HG03066 (cell line): ENCODE data around the gene ZNF770.

Source experiments
- ATAC-seq: cut with Tn5 transposase; IDR thresholded peaks from one replicate; pipeline ENCODE4 v1.9.1; 2021; ENCODE audit warnings: low read depth; ENCODE audit not compliant: unreplicated experiment

The ZNF770 gene, protein sequence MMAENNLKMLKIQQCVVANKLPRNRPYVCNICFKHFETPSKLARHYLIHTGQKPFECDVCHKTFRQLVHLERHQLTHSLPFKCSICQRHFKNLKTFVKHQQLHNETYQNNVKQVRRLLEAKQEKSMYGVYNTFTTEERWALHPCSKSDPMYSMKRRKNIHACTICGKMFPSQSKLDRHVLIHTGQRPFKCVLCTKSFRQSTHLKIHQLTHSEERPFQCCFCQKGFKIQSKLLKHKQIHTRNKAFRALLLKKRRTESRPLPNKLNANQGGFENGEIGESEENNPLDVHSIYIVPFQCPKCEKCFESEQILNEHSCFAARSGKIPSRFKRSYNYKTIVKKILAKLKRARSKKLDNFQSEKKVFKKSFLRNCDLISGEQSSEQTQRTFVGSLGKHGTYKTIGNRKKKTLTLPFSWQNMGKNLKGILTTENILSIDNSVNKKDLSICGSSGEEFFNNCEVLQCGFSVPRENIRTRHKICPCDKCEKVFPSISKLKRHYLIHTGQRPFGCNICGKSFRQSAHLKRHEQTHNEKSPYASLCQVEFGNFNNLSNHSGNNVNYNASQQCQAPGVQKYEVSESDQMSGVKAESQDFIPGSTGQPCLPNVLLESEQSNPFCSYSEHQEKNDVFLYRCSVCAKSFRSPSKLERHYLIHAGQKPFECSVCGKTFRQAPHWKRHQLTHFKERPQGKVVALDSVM

GRCh38 chr15:34988027-34988902 lies at the start of gene ZNF770:
ZNF770 (minus strand) TSS chr15:34988287; CDS start chr15:34983434, 4,853 bp downstream.
- ATAC-seq: peak; percentile 67

DNA sequence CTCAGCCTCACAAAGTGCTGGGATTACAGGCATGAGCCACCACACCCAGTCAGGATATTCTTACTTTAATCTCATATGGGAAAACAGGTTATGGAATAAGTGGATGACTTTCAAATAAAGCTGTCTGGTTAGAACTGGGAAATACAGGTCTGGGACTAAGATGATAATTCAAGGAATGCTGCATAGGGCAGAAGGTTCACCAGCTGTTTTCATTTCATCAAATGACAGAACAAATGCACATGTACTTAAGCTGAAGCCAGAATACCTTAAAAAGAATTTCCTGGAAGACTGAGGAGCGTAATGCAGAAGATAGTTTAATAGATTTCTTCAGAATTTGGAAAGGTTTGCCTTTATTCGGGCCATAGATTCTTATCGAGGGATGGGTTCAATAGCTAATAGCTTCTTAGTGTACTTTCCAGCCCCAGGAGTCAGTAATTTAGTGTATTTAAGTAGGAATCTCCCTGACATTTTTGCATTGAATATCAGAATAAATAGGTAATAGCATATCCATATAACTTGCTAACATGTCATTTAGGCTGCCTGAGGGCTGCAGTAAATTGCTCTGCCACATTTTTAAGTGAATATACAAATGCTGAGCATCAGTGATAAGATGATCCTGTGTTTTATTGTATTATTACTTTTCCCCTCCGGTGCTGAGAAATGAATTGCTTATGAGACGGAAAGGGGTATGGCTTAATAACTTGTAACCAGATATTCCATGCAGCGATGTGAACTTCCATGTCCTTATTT lies 40.3 kb upstream of the ZNF770 start:
- no peak for ATAC-seq

GRCh38 chr15:35023804-35024203 lies 35.7 kb upstream of the ZNF770 start:
- no peak for ATAC-seq

DNA sequence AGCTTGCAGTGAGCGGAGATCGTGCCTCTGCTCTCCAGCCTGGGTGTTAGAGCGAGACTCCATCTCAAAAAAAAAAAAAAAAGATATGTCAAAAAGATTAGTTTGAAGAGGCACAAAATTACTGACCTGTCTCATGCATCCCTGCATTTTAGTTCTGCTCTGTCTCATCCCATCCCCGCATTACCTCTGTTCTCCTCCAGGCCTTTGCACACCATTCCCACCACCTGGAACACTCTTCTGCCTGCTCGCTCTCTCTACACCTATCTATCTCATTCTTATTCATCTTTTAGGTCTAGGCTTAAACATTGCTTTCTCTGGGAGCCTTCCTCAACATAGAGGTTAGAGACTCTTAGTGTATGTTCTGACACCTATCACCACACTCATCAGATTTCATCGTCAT lies 32.9 kb upstream of the ZNF770 start:
- ATAC-seq: no peak

DNA sequence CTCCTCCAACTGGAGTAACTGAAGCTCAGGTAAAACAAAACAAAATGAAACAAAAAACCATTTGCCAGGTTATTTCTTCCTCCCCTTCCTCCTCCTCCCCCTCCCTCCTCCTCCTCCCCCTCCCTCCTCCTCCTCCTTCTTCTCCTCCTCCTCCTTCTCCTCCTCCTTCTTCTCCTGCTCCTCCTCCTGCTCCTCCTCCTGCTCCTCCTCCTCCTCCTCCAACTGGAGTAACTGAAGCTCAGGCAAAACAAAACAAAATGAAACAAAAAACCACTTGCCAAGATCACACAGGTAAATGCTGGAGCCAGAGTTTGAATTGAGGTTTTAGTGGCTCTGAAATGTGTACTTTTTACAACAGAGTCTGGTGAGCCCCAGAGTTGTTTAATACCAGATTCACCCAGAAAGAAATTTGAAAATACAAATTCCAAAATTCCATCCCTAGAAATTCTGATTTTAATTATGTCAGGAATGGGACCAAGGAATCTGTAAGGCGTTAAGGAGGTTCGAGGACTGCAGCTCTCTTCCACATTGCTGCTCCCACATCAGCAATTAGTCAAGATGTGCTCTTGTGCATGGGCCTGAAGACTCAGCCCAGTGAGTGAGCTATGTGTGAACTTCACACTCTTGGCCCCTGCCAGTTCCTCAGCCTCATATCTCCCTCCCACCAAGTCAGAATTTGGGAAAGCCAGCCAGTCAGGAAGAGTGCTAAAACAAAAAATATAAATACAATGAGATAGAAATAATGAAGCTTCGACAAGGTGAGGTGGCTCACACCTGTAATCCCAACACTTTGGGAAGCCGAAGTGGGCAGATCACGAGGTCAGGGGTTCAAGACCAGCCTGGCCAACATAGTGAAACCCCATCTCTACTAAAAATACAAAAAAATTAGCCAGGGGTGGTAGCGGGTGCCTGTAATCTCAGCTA lies 31.6 kb upstream of the ZNF770 start:
- ATAC-seq: no peak

- ATAC-seq: no peak
Observed at GRCh38 chr15:35014241-35014640, 26.2 kb upstream of the ZNF770 start.

- no peak for ATAC-seq
Observed at GRCh38 chr15:35013370-35013769, 25.3 kb upstream of the ZNF770 start.

- ATAC-seq: no peak
Observed at GRCh38 chr15:35007397-35007796, 19.3 kb upstream of the ZNF770 start.

GRCh38 chr15:35005933-35006332 lies 17.8 kb upstream of the ZNF770 start:
- no peak for ATAC-seq

GRCh38 chr15:35003928-35004327 lies 15.8 kb upstream of the ZNF770 start:
- no peak for ATAC-seq

- ATAC-seq: no peak
Observed at GRCh38 chr15:35000511-35000910, 12.4 kb upstream of the ZNF770 start.

DNA sequence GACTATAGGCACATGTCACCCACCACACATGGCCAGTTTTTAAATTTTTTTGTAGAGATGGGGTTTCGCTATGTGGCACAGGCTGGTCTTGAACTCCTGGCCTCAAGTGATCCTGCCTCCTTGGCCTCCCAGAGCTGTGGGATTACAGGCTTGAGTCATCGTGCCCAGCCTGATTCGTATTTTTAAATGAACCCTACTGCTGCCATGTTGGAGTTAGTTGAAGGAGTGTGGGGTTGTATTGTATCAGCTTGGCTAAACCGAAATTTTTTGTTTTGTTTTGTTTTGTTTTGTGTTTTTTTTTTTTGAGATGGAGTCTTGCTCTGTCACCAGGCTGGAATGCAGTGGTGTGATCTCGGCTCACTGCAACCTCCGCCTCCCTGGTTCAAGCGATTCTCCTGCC lies 11.8 kb upstream of the ZNF770 start:
- ATAC-seq: no peak

- no peak for ATAC-seq
Observed at GRCh38 chr15:34994925-34995324, 6.8 kb upstream of the ZNF770 start.

GRCh38 chr15:34993877-34994276 lies 5.8 kb upstream of the ZNF770 start:
- peak; percentile 83 for ATAC-seq

- no peak for ATAC-seq
Observed at GRCh38 chr15:34993412-34993811, 5.3 kb upstream of the ZNF770 start.

GRCh38 chr15:34987609-34988026 lies 469 bp downstream of the ZNF770 start:
- ATAC-seq: no peak

- no peak for ATAC-seq
Observed at GRCh38 chr15:34986771-34987480, 1.2 kb downstream of the ZNF770 start.

GRCh38 chr15:34986326-34986725 lies 1.8 kb downstream of the ZNF770 start:
- ATAC-seq: no peak
